SH-SY5Y (cell line): ENCODE data around the gene TBC1D14.

ENCODE experiments used
- GATA2 ChIP-seq: IDR thresholded peaks from 2 replicates; pipeline ENCODE4 v1.6.1; 2011; ENCODE audit warnings: mild to moderate bottlenecking, low read depth, low read length
- GATA3 ChIP-seq: IDR thresholded peaks from 2 replicates; pipeline ENCODE4 v1.6.1; 2011; ENCODE audit warnings: low read depth, mild to moderate bottlenecking, low read length, moderate library complexity

DNA sequence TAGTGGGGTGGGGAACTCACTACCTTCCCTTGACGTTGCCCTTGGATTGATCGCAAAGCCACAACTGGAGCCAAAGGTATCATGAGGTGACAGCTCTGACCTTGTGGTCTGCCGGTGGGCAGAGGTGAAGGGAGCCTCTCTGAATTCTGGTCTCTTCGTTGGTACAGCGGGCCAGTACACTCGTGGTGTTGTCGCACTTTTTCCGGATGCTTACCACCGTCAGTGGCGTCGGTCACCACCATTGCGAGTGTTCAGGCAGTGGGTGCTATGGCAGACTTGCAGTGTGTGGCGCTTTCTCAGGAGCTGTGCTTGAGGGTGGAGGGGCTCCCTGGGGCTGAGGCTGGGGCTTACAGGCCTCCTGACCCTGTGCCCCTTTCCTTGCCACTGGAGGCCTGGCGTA, 163.4 kb downstream of the TBC1D14 start:
- TF ChIP-seq GATA3 (no peak), GATA2 (no peak)
